Osteoblast (primary cell): Measurements from ENCODE around the gene CLDN18. TPM values are rescaled to one million over a fixed set of nuclear protein-coding genes. Genes with fewer than 3 reads are reported as not detected.

Experiments used
- DNase-seq: peaks from one replicate; pipeline ENCODE4 v3.0.0; 2011; ENCODE audit warnings: low spot score, mixed read lengths; ENCODE audit not compliant: insufficient read length; ENCODE audit errors: missing footprints
- H2AFZ ChIP-seq: 2 replicates; pipeline ENCODE4 v1.6.0; 2011; ENCODE audit warnings: mild to moderate bottlenecking, low read length
- H3K27ac ChIP-seq: 2 replicates; pipeline ENCODE4 v1.5.1; 2011; ENCODE audit warnings: mild to moderate bottlenecking, low read depth, low read length, moderate library complexity
- H3K27me3 ChIP-seq: 2 replicates; pipeline ENCODE4 v1.6.0; 2012; ENCODE audit warnings: mild to moderate bottlenecking, control low read depth, inconsistent platforms, low read length, moderate library complexity; ENCODE audit not compliant: insufficient read depth
- H3K36me3 ChIP-seq: 2 replicates; pipeline ENCODE4 v1.5.1; 2011; ENCODE audit warnings: mild to moderate bottlenecking, low read length, control low read depth, moderate library complexity; ENCODE audit not compliant: insufficient read depth
- H3K4me1 ChIP-seq: 2 replicates; pipeline ENCODE4 v1.5.1; 2011; ENCODE audit warnings: mild to moderate bottlenecking, low read length, control low read depth, moderate library complexity; ENCODE audit not compliant: insufficient read depth
- H3K4me2 ChIP-seq: 2 replicates; pipeline ENCODE4 v1.6.0; 2011; ENCODE audit warnings: mild to moderate bottlenecking, low read length; ENCODE audit not compliant: insufficient read depth
- H3K4me3 ChIP-seq: fragments of 200-600 bp; sonication (generic); 3 replicates; pipeline ENCODE4 v1.5.1; 2012; ENCODE audit warnings: mild to moderate bottlenecking, low read length, inconsistent platforms; ENCODE audit not compliant: insufficient read depth
- H3K79me2 ChIP-seq: 2 replicates; pipeline ENCODE4 v1.6.0; 2012; ENCODE audit warnings: mild to moderate bottlenecking, low read length, control low read depth, inconsistent platforms; ENCODE audit not compliant: insufficient read depth
- H3K9me3 ChIP-seq: 2 replicates; pipeline ENCODE4 v1.5.1; 2011; ENCODE audit warnings: low read depth, low read length, control low read depth
- H4K20me1 ChIP-seq: 2 replicates; pipeline ENCODE4 v1.6.0; 2012; ENCODE audit warnings: mild to moderate bottlenecking, low read length, control low read depth; ENCODE audit not compliant: insufficient read depth
- total RNA-seq: library from RNA; depleted of rRNA; stranded (reverse); fragments of >200 nt; gene quantifications from 2 replicates; pipeline ENCODE4 v1.2.3, GENCODE V29; 2012
- TF ChIP-seq, protein P1 (sequence below): IDR thresholded peaks from 2 replicates; pipeline ENCODE4 v1.5.1; 2011; ENCODE audit warnings: mild to moderate bottlenecking, low read depth, low read length, moderate library complexity; ENCODE audit errors: extremely low read depth

The CLDN18 gene
- total RNA-seq, 1 donor: not detected

GRCh38 chr3:138030734-138031280 lies 20.8 kb downstream of the CLDN18 start:
- H3K4me1 ChIP-seq: no peaks in the 10 kb centered on the region

DNA sequence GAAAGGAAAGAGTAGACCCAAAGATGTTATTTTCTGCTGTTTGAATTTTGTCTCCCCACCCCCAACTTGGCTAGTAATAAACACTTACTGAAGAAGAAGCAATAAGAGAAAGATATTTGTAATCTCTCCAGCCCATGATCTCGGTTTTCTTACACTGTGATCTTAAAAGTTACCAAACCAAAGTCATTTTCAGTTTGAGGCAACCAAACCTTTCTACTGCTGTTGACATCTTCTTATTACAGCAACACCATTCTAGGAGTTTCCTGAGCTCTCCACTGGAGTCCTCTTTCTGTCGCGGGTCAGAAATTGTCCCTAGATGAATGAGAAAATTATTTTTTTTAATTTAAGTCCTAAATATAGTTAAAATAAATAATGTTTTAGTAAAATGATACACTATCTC lies 21.6 kb downstream of the CLDN18 start:
- H2AFZ ChIP-seq: no peak overlapping the region
- H3K79me2 ChIP-seq: no peaks in the 10 kb centered on the region
- peaks cover 3% of the 10 kb centered on the region for H3K36me3 ChIP-seq
- TF ChIP-seq, protein P1, sequence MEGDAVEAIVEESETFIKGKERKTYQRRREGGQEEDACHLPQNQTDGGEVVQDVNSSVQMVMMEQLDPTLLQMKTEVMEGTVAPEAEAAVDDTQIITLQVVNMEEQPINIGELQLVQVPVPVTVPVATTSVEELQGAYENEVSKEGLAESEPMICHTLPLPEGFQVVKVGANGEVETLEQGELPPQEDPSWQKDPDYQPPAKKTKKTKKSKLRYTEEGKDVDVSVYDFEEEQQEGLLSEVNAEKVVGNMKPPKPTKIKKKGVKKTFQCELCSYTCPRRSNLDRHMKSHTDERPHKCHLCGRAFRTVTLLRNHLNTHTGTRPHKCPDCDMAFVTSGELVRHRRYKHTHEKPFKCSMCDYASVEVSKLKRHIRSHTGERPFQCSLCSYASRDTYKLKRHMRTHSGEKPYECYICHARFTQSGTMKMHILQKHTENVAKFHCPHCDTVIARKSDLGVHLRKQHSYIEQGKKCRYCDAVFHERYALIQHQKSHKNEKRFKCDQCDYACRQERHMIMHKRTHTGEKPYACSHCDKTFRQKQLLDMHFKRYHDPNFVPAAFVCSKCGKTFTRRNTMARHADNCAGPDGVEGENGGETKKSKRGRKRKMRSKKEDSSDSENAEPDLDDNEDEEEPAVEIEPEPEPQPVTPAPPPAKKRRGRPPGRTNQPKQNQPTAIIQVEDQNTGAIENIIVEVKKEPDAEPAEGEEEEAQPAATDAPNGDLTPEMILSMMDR: no peak
- H3K9me3 ChIP-seq: no peaks in the 10 kb centered on the region
- H3K27me3 ChIP-seq: no peaks in the 10 kb centered on the region
- DNase-seq: no peak
- H3K4me1 ChIP-seq: no peaks in the 10 kb centered on the region
- no peak overlapping the region for H3K27ac ChIP-seq
- no peak overlapping the region for H3K4me2 ChIP-seq
- H3K4me3 ChIP-seq: no peak overlapping the region
- no peaks in the 10 kb centered on the region for H4K20me1 ChIP-seq

More at GRCh38 chr3:138030734-138031280, 20.8 kb downstream of the CLDN18 start:
- H2AFZ ChIP-seq: no peak overlapping the region
- no peak overlapping the region for H3K4me3 ChIP-seq
- peaks cover 3% of the 10 kb centered on the region for H3K36me3 ChIP-seq
- no peaks in the 10 kb centered on the region for H4K20me1 ChIP-seq
- H3K79me2 ChIP-seq: no peaks in the 10 kb centered on the region
- no peaks in the 10 kb centered on the region for H3K27me3 ChIP-seq
- peak; percentile 68 for DNase-seq
- H3K4me2 ChIP-seq: no peak overlapping the region
- TF ChIP-seq, protein P1: no peak
- no peaks in the 10 kb centered on the region for H3K9me3 ChIP-seq
- no peak overlapping the region for H3K27ac ChIP-seq

- peaks cover 3% of the 10 kb centered on the region for H3K36me3 ChIP-seq
- H3K9me3 ChIP-seq: no peaks in the 10 kb centered on the region
- TF ChIP-seq, protein P1: no peak
- H2AFZ ChIP-seq: no peak overlapping the region
- no peaks in the 10 kb centered on the region for H4K20me1 ChIP-seq
- no peak overlapping the region for H3K4me2 ChIP-seq
- no peaks in the 10 kb centered on the region for H3K79me2 ChIP-seq
- no peaks in the 10 kb centered on the region for H3K27me3 ChIP-seq
- H3K4me1 ChIP-seq: no peaks in the 10 kb centered on the region
- DNase-seq: no peak
- no peak overlapping the region for H3K4me3 ChIP-seq
- H3K27ac ChIP-seq: no peak overlapping the region
These were observed 22.6 kb downstream of the CLDN18 start for GRCh38 chr3:138032567-138032966.

DNA sequence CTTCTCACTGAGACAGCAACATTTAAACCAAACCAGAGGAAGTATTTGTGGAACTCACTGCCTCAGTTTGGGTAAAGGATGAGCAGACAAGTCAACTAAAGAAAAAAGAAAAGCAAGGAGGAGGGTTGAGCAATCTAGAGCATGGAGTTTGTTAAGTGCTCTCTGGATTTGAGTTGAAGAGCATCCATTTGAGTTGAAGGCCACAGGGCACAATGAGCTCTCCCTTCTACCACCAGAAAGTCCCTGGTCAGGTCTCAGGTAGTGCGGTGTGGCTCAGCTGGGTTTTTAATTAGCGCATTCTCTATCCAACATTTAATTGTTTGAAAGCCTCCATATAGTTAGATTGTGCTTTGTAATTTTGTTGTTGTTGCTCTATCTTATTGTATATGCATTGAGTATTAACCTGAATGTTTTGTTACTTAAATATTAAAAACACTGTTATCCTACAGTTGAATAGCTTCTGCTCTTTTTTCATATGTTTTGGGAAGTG lies 23.3 kb downstream of the CLDN18 start:
- H3K79me2 ChIP-seq: no peaks in the 10 kb centered on the region

More for the DNA sequence above, 23.3 kb downstream of the CLDN18 start:
- no peaks in the 10 kb centered on the region for H3K27me3 ChIP-seq
- peaks cover 3% of the 10 kb centered on the region for H3K36me3 ChIP-seq
- no peak overlapping the region for H3K4me2 ChIP-seq
- H2AFZ ChIP-seq: no peak overlapping the region
- no peaks in the 10 kb centered on the region for H3K4me1 ChIP-seq
- H3K4me3 ChIP-seq: no peak overlapping the region
- no peaks in the 10 kb centered on the region for H3K9me3 ChIP-seq
- DNase-seq: no peak
- TF ChIP-seq, protein P1: no peak
- no peaks in the 10 kb centered on the region for H4K20me1 ChIP-seq
- no peak overlapping the region for H3K27ac ChIP-seq
